Measurements from ENCODE around the gene SYCE1L. TPM values are rescaled to one million over a fixed set of nuclear protein-coding genes. Genes with fewer than 3 reads are reported as not detected.
"Not testable (repeated sequence)": the region's sequence is repeated elsewhere in the genome, so short reads cannot be mapped to it uniquely, and the experiment has no call there.

Gene SYCE1L, protein sequence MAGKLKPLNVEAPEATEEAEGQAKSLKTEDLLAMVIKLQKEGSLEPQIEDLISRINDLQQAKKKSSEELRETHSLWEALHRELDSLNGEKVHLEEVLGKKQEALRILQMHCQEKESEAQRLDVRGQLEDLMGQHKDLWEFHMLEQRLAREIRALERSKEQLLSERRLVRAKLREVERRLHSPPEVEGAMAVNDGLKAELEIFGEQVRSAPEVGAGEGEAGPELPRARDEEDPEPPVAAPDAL
- 1 to 10 TPM in 3 of 4 donors, under 1 TPM in 1; 0.79 to 3.7 (median 2.2) TPM for total RNA-seq

DNA sequence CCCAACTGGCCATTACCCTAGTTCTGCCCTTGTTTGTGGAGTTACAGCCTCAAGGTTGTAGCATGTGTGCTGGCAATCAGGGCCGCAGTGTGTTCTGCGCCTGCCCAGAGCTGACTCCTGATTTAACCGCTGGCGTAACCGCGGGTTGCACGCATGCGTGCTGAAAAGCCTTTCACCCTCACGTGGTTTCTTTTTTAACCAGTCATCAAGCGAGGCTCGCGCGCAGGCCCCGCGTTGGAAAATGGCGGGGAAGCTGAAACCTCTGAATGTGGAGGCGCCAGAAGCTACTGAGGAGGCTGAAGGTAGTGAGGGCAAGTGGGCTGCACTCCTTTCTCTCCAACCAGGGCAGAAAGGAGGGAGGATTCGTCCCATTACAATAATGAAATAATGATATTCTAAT, at the start of gene SYCE1L:
SYCE1L (plus strand) TSS at position 198 of the 400 bp plus-strand sequence; CDS start at position 242, 44 bp downstream.
- DNase-seq (ENCODE audit: low spot score in 2 of 2) = no peak
- intact Hi-C loops (cut with DNase I; ENCODE audit: low total_unique reads) = no loop called here
- TF ChIP-seq POLR2A (IDR thresholded peaks at IDR 0.05) = no peak
- TF ChIP-seq, protein P1, sequence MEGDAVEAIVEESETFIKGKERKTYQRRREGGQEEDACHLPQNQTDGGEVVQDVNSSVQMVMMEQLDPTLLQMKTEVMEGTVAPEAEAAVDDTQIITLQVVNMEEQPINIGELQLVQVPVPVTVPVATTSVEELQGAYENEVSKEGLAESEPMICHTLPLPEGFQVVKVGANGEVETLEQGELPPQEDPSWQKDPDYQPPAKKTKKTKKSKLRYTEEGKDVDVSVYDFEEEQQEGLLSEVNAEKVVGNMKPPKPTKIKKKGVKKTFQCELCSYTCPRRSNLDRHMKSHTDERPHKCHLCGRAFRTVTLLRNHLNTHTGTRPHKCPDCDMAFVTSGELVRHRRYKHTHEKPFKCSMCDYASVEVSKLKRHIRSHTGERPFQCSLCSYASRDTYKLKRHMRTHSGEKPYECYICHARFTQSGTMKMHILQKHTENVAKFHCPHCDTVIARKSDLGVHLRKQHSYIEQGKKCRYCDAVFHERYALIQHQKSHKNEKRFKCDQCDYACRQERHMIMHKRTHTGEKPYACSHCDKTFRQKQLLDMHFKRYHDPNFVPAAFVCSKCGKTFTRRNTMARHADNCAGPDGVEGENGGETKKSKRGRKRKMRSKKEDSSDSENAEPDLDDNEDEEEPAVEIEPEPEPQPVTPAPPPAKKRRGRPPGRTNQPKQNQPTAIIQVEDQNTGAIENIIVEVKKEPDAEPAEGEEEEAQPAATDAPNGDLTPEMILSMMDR (IDR thresholded peaks at IDR 0.05) = no peak
- 93 to 95% methylated on average over 18 of the region's 18 CpGs for WGBS, 2 donors
- no peak within 1 kb of the TSS for H3K4me3 ChIP-seq (ENCODE audit: low read depth, poor library complexity, severe bottlenecking)

DNA sequence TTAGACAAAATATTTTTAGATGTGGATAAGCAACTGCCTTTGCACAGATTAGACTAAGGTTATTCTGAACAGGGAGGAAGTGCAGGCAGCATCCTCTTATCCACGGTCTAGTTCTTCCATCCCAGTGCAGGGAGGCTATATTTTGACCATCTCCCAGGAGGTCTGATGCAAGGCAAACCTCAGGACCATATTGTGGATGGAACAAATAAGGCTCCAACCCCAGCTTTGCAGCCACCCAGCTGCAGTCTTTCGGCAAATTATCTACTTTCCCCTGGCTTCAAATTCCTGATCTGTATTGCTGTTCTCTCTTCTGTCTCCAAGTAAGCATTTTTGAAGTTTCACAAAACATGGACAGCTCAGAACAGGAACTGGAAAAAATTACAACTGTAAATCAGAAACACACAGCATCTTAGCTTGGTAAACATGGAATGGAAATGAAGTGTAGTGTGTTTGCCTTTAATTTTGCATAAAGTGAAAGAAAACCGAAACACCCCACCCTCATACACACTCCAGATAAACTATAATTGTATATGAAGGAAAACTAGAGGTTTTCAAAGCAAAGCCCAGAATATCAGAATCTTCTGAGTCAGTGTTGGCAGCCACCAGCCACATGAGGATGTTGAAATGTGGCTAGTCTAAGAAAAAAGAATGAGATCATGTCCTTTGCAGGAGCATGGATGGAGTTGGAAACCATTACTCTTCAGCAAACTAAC, 41.7 kb upstream of the SYCE1L start:
- H3K4me3 ChIP-seq (ENCODE audit: low read depth, poor library complexity, severe bottlenecking) = no peak overlapping the region
- DNase-seq (ENCODE audit: low spot score in 2 of 2) = no peak
- WGBS, 2 donors = 38 to 43% methylated on average over 3 of the region's 3 CpGs
- intact Hi-C loops (cut with DNase I; ENCODE audit: low total_unique reads) = no loop called here
- TF ChIP-seq, protein P1 (IDR thresholded peaks at IDR 0.05) = no peak
- no peak for TF ChIP-seq POLR2A (IDR thresholded peaks at IDR 0.05)

DNA sequence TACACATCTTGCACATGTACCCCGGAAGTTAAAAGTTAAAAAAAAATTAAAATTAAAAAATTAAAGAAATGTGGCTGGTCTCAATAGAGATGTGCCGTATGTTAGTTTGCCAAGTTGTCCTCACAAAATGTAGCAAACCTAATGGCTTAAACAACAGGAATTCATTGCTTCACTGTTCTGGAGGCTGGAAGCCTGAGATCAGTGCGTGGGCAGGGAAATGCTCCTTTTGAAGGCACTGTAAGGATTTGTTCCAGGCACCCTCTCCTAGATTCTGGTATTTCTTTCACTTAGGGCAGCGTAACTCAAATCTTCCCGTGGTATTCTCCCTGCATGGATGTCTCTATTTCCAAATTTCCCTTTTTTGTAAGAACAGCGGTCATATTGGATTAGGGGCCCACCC, 40.9 kb upstream of the SYCE1L start:
- 68 to 73% methylated on average over 6 of the region's 6 CpGs for WGBS, 2 donors
- H3K4me3 ChIP-seq (ENCODE audit: low read depth, poor library complexity, severe bottlenecking) = no peak overlapping the region
- no peak for TF ChIP-seq POLR2A (IDR thresholded peaks at IDR 0.05)
- TF ChIP-seq, protein P1 (IDR thresholded peaks at IDR 0.05) = no peak
- intact Hi-C loops (cut with DNase I; ENCODE audit: low total_unique reads) = no loop called here
- DNase-seq (ENCODE audit: low spot score in 2 of 2) = no peak

DNA sequence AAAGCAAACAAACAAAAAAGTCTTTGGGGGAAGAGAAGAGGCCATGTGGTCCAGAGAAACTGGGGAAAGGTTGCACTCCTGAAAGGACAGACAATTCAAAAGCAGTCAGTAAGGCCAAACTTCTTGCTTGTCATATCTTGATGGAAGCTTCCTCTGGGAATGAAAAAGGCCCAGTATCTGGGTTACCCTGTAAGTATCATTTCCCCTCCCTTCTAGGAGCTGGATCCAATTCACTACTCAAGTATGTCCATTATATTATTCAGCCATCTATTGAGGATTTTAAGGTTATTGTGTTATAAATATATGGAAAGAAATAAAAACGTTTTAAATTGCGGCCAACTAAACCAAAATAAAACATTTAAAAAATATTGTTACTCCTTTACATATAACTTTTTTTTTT, 34.2 kb upstream of the SYCE1L start:
- DNase-seq (ENCODE audit: low spot score in 2 of 2) = no peak
- H3K4me3 ChIP-seq (ENCODE audit: low read depth, poor library complexity, severe bottlenecking) = no peak overlapping the region
- intact Hi-C loops (cut with DNase I; ENCODE audit: low total_unique reads) = no loop called here
- 86 to 89% methylated on average over 2 of the region's 2 CpGs for WGBS, 2 donors
- TF ChIP-seq POLR2A (IDR thresholded peaks at IDR 0.05) = no peak
- TF ChIP-seq, protein P1 (IDR thresholded peaks at IDR 0.05) = no peak

DNA sequence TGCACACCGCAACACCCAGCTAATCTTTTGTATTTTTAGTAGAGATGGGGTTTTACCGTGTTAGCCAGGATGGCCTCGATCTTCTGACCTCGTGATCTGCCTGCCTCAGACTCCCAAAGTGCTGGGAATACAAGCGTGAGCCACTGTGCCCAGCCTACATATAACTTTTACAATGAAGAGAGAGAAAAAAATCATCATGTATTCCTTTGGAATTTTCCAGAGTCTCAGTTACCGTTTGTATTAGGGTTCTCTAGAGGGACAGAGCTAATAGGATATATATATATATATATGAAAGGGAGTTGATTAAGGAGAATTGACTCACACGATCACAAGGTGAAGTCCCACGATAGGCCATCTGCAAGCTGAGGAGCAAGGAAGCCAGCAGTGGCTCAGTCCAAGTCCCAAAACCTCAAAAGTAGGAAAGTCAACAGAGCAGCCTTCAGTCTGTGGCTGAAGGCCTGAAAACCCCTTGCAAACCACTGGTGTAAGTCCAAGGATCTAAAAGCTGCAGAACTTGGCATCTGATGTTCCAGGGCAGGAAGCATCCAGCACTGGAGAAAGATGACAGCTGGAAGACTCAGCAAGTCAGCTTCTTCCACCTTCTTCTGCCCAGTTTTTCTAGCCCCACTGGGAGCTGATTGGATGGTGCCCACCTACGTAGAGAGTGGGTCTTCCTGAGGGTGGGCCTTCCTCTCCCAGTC, 33.5 kb upstream of the SYCE1L start:
- DNase-seq (ENCODE audit: low spot score in 2 of 2); intact Hi-C loops (cut with DNase I; ENCODE audit: low total_unique reads); H3K4me3 ChIP-seq (ENCODE audit: low read depth, poor library complexity, severe bottlenecking): not testable (repeated sequence)
- WGBS, 2 donors = 80 to 85% methylated on average over 9 of the region's 9 CpGs

DNA sequence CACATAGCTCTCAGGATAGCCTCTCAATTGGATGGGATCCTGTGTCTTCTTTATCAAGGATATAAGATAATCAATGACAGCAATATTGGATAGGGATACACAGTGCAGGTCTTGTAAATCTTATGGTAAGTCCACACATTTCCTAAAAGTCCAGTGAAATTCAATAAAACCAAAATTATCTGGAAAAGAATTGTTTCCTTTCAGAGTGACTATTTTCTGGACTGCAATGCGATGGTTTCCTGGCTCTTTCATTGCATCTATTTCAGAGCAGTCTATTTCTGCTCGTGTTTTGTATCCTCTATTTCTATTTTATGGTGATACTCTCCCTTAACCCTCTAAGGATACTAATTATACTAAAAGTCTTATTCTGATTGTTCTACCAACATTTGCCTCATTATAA, 32.5 kb upstream of the SYCE1L start:
- 64 to 67% methylated on average over 2 of the region's 2 CpGs for WGBS, 2 donors
- TF ChIP-seq, protein P1 (IDR thresholded peaks at IDR 0.05) = no peak
- no peak for TF ChIP-seq POLR2A (IDR thresholded peaks at IDR 0.05)
- DNase-seq (ENCODE audit: low spot score in 2 of 2) = no peak
- H3K4me3 ChIP-seq (ENCODE audit: low read depth, poor library complexity, severe bottlenecking) = no peak overlapping the region
- intact Hi-C loops (cut with DNase I; ENCODE audit: low total_unique reads) = no loop called here
